ENCODE results near the gene SDCBP2. TPM values are rescaled to one million over a fixed set of nuclear protein-coding genes. Genes with fewer than 3 reads are reported as not detected.

The SDCBP2 gene
- total and polyA plus RNA-seq, 4 donors, result 1.9 to 6.1 (median 4.7) TPM

DNA sequence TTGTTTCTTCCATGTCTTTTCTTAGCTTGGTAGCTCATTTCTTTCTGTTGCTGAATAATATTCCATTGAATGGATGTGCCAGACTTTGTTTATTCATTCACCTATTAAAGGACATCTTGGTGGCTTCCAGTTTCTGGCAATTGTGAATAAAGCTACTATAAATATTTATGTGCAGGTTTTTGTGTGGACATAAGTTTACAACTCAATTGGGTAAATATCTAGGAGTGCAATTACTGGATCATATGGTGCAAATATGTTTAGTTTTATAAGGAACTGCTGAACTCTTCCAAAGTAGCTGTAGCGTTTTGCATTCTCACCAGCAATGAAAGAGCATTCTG is 16.8 kb upstream of the SDCBP2 start:
- TF ChIP-seq, protein P1, sequence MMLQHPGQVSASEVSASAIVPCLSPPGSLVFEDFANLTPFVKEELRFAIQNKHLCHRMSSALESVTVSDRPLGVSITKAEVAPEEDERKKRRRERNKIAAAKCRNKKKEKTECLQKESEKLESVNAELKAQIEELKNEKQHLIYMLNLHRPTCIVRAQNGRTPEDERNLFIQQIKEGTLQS (IDR thresholded peaks at IDR 0.05), result no peak
- TF ChIP-seq RXRA (IDR thresholded peaks at IDR 0.05) (no peak), MAX (IDR thresholded peaks at IDR 0.05) (no peak), HNF4A (conservative IDR thresholded peaks at IDR 0.05) (no peak), FOXA1 (IDR thresholded peaks at IDR 0.05) (no peak), EGR1 (IDR thresholded peaks at IDR 0.05; ENCODE audit: low read depth in 2 of 2) (no peak), FOXA2 (IDR thresholded peaks at IDR 0.05) (no peak), NR2F2 (IDR thresholded peaks at IDR 0.05) (no peak), GABPA (IDR thresholded peaks at IDR 0.05 in 1 of 2, conservative IDR thresholded peaks at IDR 0.05 in 1 of 2) (no peak), YY1 (IDR thresholded peaks at IDR 0.05) (no peak), REST (IDR thresholded peaks at IDR 0.05) (no peak), HNF4G (IDR thresholded peaks at IDR 0.05) (no peak), JUND (IDR thresholded peaks at IDR 0.05) (no peak), TAF1 (conservative IDR thresholded peaks at IDR 0.05) (no peak), SP1 (IDR thresholded peaks at IDR 0.05) (no peak), RAD21 (IDR thresholded peaks at IDR 0.05) (no peak)
- TF ChIP-seq, protein P2, sequence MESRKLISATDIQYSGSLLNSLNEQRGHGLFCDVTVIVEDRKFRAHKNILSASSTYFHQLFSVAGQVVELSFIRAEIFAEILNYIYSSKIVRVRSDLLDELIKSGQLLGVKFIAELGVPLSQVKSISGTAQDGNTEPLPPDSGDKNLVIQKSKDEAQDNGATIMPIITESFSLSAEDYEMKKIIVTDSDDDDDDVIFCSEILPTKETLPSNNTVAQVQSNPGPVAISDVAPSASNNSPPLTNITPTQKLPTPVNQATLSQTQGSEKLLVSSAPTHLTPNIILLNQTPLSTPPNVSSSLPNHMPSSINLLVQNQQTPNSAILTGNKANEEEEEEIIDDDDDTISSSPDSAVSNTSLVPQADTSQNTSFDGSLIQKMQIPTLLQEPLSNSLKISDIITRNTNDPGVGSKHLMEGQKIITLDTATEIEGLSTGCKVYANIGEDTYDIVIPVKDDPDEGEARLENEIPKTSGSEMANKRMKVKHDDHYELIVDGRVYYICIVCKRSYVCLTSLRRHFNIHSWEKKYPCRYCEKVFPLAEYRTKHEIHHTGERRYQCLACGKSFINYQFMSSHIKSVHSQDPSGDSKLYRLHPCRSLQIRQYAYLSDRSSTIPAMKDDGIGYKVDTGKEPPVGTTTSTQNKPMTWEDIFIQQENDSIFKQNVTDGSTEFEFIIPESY (IDR thresholded peaks at IDR 0.05), result no peak
- TF ChIP-seq, protein P3, sequence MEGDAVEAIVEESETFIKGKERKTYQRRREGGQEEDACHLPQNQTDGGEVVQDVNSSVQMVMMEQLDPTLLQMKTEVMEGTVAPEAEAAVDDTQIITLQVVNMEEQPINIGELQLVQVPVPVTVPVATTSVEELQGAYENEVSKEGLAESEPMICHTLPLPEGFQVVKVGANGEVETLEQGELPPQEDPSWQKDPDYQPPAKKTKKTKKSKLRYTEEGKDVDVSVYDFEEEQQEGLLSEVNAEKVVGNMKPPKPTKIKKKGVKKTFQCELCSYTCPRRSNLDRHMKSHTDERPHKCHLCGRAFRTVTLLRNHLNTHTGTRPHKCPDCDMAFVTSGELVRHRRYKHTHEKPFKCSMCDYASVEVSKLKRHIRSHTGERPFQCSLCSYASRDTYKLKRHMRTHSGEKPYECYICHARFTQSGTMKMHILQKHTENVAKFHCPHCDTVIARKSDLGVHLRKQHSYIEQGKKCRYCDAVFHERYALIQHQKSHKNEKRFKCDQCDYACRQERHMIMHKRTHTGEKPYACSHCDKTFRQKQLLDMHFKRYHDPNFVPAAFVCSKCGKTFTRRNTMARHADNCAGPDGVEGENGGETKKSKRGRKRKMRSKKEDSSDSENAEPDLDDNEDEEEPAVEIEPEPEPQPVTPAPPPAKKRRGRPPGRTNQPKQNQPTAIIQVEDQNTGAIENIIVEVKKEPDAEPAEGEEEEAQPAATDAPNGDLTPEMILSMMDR (IDR thresholded peaks at IDR 0.05; ENCODE audit: low read depth, low read length, missing input control), result no peak
- Histone ChIP-seq H3K27ac (ENCODE audit: low read depth in 1 of 2, low read length in 2 of 2) (no peak overlapping the region), H3K4me3 (ENCODE audit: low read depth in 1 of 3, low read length in 3 of 3) (no peak overlapping the region), H3K4me1 (ENCODE audit: control insufficient read depth in 4 of 4, insufficient read depth in 4 of 4, low read length in 3 of 4) (no peaks in the 10 kb centered on the region), H3K9ac (ENCODE audit: low read depth in 1 of 2, low read length in 2 of 2) (no peak overlapping the region), H3K27me3 (ENCODE audit: control insufficient read depth in 4 of 4, insufficient read depth in 4 of 4, low read length in 3 of 4) (no peaks in the 10 kb centered on the region), H3K9me3 (ENCODE audit: control insufficient read depth in 4 of 4, low read length in 3 of 4) (peaks cover 0 to 3% (median 0%) of the 10 kb centered on the region in 4 donors), H3K36me3 (ENCODE audit: control insufficient read depth in 4 of 4, insufficient read depth in 3 of 4, low read depth in 1 of 4, low read length in 3 of 4) (no peaks in the 10 kb centered on the region)
- WGBS, result 84% methylated on average over 1 of the region's 1 CpG
- DNase-seq (ENCODE audit: low spot score), result no peak
